ENCODE data around the gene HEG1.

- TF ChIP-seq CTCF (IDR thresholded peaks at IDR 0.05; ENCODE audit: poor library complexity) (no peak), EZH2phosphoT487 (IDR thresholded peaks at IDR 0.05; ENCODE audit: low read depth, severe bottlenecking, unreplicated experiment) (no peak)
Observed at GRCh38 chr3:125050488-125051090, 5.2 kb downstream of the HEG1 start.
